Left colon (tissue), 2 donors: Measurements from ENCODE around the gene SEC14L1. TPM values are rescaled to one million over a fixed set of nuclear protein-coding genes. Genes with fewer than 3 reads are reported as not detected.
A peak's percentile ranks its signal among the peaks of the same experiment; 100 is the strongest.
"Not testable (repeated sequence)": the region's sequence is repeated elsewhere in the genome, so short reads cannot be mapped to it uniquely, and the experiment has no call there.

Source experiments
- ATAC-seq: fragments of 200-7000 bp; cut with Tn5 transposase; one replicate; pipeline ENCODE4 v1.9.1; 2020; ENCODE audit warnings: mild to moderate bottlenecking, moderate library complexity
- DNase-seq, 2 donors: peaks; one replicate each; pipeline ENCODE4 v3.0.0-alpha.2; 2020
- intact Hi-C, 2 donors: fragments of 100-400 bp; cut with DNase I in 1 of 2; cut with micrococcal nuclease in 1 of 2; formaldehyde crosslinking; loops; one replicate each; pipeline versions ENCODE4 v1.11.2 to v1.14.0; 2022; cut with DNase I, micrococcal nuclease
- long read RNA-seq: library from polyadenylated mRNA; unstranded; transcript quantifications from one replicate; pipeline ENCODE4 v2.0.0, GENCODE V29; 2021
- total RNA-seq, 2 donors: library from RNA; stranded (reverse); fragmentation: NEBNext Ultra II Directional; extraction: Animal tissue kit (Norgen Biotek cat#: 25700); gene quantifications; one replicate each; pipeline ENCODE4 v1.2.1, GENCODE V29; 2021
- donor health status: DM: no; HTN: no; CAD: no.
- donor health status: DM: yes; HTN: yes; CAD: no.

SEC14L1 gene
- total RNA-seq: 10 to 100 TPM; 30.4 to 48.2 TPM
- long read RNA-seq, full-length matches to known transcripts: 1 of 26 reads
- long read RNA-seq, partial matches to known transcripts: 10 of 26 reads
- long read RNA-seq, other reads (novel, unspliced or antisense): 15 of 26 reads

- ATAC-seq: no peak
- peak in 1 of 2 donors; percentile 59 for DNase-seq
- intact Hi-C loops: loop anchor here in 1 of 2 donors (10.0 kb wide), 1 partner anchor 46 kb away; no protein-coding TSS in a partner anchor
These were observed at the start of gene SEC14L1 for GRCh38 chr17:77140878-77141767. TSS of gene SEC14L1 (plus strand) at chr17:77140969. CDS start at chr17:77143597, 2,628 bp downstream.

DNA sequence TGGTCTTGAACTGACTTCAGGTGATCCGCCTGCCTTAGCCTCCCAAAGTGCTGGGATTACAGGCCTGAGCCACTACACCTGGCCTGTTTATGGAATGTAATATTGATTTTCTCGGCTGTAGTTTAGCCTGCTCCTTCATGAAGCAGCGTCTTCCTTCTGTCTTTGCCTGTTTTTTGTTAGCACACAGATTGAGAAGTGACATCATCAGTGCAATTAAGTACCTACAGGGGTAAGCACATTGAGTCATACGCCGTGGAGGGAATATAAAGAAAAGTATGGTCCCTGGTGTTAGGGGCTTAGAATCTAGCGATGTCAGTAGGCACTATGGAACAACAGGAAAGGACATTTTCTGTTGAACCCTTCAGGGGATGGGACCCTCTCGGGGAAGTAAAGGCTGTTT lies 48.7 kb upstream of the SEC14L1 start:
- ATAC-seq (no peak), DNase-seq (no peak)
- intact Hi-C loops: loop anchor here in 1 of 2 donors (10.0 kb wide), 1 partner anchor 53 kb away; the partner anchor contains the start of gene SEC14L1

DNA sequence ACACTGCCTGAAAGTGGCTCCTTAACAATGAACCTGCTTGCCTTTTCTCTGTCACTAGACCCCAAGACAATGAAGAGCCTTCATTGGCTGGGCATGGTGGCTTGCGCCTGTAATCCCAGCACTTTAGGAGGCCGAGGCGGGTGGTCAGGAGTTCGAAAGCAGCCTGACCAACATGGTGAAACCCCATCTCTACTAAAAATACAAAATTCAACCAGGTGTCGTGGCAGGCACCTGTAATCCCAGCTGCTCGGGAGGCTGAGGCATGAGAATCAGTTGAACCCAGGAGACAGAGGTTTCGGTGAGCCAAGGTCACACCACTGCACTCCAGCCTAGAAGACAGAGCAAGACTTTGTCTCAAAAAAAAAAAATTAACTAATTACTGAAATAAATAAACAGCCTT lies 45.3 kb upstream of the SEC14L1 start:
- intact Hi-C loops: loop anchor here in 1 of 2 donors (10.0 kb wide), 1 partner anchor 49 kb away; the partner anchor contains the start of gene SEC14L1
- ATAC-seq (no peak), DNase-seq (no peak)

- DNase-seq: no peak
- intact Hi-C loops: loop anchor here in 1 of 2 donors (10.0 kb wide), 1 partner anchor 48 kb away; the partner anchor contains the start of gene SEC14L1
These were observed 44.1 kb upstream of the SEC14L1 start for GRCh38 chr17:77096570-77097214.

DNA sequence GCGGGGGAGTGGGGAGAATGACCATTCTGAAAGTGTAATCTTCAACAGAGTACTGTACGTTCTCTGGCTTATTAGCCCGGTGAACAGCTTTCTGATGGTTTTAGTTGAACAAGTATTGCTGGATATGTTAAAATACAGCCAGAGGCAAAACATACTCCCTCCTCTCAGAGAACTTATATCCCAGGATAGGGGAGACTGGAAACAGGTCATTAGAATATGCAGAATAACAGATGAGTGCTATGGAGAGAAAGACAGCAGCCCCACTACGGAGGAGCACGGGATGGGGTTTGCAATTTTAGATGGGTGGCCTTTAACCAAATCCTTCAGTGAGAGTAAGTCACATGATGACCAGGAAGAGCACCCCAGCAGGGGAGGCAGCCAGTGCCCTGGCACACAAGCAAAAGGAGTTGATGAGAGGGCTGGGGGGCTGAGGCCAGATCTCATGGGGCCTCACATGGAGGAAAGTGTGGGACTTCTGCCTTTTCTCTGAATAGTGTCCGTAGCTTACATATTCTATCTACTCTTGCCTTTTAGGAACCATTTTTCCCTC lies 43.1 kb upstream of the SEC14L1 start:
- ATAC-seq (no peak), DNase-seq (no peak)
- intact Hi-C loops: loop anchor here in 1 of 2 donors (10.0 kb wide), 1 partner anchor 47 kb away; the partner anchor contains the start of gene SEC14L1

More at GRCh38 chr17:77096570-77097214, 44.1 kb upstream of the SEC14L1 start:
- ATAC-seq: peak; percentile 42

GRCh38 chr17:77098884-77099545 lies 41.8 kb upstream of the SEC14L1 start:
- no peak for ATAC-seq
- no peak for DNase-seq
- intact Hi-C loops: loop anchor here in 1 of 2 donors (10.0 kb wide), 1 partner anchor 46 kb away; the partner anchor contains the start of gene SEC14L1

GRCh38 chr17:77099997-77100396 lies 40.8 kb upstream of the SEC14L1 start:
- intact Hi-C loops: loop anchor here in 1 of 2 donors (10.0 kb wide), 1 partner anchor 45 kb away; the partner anchor contains the start of gene SEC14L1

GRCh38 chr17:77101521-77102410 lies 39.0 kb upstream of the SEC14L1 start:
- DNase-seq: no peak
- intact Hi-C loops: no loop called here
- no peak for ATAC-seq

More at GRCh38 chr17:77099997-77100396, 40.8 kb upstream of the SEC14L1 start:
- peak; percentile 22 for ATAC-seq
- DNase-seq: peak; percentile 54 to 66

DNA sequence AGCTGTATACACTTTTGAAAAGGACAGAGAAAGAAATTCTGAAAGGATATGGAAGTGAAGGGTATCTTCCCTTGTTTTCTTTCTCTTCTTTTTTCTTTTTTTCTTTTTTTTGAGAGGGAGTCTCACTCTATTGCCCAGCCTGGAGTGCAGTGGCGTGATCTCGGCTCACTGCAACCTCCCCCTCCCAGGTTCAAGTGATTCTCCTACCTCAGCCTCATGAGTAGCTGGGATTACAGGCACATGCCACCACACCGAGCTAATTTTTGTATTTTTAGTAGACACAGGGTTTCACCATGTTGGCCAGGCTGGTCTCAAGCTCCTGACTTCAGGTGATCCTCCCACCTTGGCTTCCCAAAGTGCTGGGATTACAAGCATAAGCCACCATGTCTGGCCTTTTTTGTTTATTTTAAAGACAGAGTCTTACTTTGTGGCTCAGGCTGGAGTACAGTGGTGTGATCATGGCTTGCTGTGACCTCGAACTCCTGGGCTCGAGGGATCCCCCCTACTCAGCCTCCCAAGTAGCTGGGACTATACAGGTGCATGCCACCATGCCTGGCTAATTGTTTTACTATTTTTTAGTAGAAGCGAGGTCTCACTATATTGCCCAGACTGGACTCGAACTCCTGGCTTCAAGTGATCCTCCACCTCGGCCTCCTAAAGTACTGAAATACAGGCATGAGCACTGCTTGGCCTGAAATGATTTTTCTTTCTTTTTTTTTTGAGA lies 38.2 kb upstream of the SEC14L1 start:
- DNase-seq, intact Hi-C loops, ATAC-seq: not testable (repeated sequence)

DNA sequence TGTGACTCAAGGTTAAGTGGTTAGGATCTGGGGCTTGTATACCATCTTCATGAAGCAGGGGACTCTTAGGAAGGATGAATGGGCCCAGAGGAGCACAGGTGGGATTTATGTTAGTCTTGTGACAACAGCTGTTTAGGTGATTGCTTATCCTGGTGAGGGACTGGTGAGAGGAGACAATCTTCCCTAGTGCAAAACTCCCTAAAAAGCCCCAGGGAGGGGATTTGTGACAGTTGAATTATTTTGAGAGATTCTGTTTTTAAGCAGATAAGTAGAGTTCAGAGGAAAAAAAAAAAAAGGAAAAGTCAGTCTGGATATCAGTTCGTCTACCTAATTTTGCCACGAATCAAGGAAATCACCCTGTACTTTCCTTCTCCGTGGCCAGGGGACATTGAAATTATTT lies 35.1 kb upstream of the SEC14L1 start:
- intact Hi-C loops: no loop called here
- ATAC-seq (no peak), DNase-seq (no peak)

- intact Hi-C loops: no loop called here
- no peak for DNase-seq
- no peak for ATAC-seq
These were observed 33.9 kb upstream of the SEC14L1 start for GRCh38 chr17:77106874-77107358.

GRCh38 chr17:77107506-77108433 lies 33.0 kb upstream of the SEC14L1 start:
- intact Hi-C loops: no loop called here
- ATAC-seq (no peak), DNase-seq (no peak)

DNA sequence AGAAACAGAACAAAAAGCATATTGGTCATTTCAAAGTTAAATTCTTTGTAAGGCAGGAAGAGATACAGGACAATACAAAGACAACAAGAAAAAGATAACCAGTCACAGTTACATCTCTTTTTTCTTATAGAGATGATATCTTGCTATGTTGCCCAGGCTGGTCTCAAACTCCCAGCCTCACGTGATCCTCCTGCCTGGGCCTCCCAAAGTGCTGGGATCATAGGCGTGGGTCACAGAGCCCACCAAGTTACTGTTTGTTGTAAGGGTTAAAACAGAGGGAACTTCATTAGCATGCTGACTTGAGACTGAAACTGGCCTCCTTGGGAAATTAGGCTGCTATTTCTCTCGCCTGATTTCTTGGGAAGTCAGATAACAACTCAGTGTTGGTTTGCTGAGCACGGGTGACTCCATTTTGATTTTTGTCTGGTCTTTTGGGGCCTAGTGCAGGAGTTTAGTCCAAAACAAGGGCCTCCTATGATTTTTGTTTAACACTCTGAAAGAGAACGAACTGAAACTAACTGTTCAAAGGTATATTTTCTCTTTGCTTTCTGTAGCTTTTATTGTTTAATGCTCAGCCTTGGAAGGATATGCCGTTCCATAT lies 31.5 kb upstream of the SEC14L1 start:
- no peak for ATAC-seq
- intact Hi-C loops: no loop called here
- no peak for DNase-seq

- ATAC-seq (no peak), DNase-seq (no peak)
- intact Hi-C loops: no loop called here
These were observed 30.9 kb upstream of the SEC14L1 start for GRCh38 chr17:77109764-77110359.
